COLO668 (cell line): ENCODE data around the gene MIEN1.
"Not testable (repeated sequence)": the region's sequence is repeated elsewhere in the genome, so short reads cannot be mapped to it uniquely, and the experiment has no call there.

Experiments
- DNase-seq: peaks from one replicate; lab custom pipeline; 2025; ENCODE audit not compliant: unreplicated experiment; lab: John Stamatoyannopoulos, UW

Gene MIEN1, protein sequence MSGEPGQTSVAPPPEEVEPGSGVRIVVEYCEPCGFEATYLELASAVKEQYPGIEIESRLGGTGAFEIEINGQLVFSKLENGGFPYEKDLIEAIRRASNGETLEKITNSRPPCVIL

DNA sequence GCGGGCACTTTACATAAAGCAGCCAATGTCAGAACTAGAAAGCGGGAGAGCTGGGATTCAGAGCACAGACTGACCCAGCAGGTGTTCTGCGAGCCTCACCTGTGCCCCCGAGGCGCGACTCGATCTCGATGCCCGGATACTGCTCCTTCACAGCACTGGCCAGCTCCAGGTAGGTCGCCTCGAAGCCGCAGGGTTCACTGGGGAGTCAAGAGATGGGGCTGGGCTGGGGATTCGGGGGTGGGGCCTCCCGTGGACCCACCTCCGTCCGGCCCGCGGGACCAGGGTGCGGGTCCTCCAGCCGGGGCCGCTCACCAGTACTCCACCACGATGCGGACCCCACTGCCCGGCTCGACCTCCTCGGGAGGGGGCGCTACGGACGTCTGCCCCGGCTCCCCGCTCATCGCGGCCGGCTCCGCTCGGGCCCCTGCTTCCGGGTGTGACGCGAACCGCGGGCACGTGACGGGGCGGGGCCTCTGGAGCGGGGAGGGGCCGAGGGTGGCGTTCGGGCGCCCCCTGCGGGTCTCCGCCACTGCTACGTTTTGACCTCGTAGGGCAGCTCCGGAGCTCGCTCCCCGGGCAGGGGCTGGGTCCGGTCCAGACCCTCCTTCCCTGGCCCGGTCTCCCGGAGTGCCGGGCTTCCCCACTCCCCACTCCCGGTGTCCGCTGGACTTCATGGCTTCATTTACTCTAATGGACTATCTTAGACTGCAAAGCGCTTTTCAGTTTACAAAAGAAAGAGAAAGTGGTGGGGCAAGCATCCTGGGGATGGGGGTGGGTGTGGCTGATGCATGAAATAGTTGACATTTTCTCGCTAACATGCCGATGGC is at the start of gene MIEN1:
MIEN1 (minus strand) TSS at position 438 of the 827 bp plus-strand sequence; CDS start at position 401, 37 bp downstream.
- peak; percentile 85 for DNase-seq

DNA sequence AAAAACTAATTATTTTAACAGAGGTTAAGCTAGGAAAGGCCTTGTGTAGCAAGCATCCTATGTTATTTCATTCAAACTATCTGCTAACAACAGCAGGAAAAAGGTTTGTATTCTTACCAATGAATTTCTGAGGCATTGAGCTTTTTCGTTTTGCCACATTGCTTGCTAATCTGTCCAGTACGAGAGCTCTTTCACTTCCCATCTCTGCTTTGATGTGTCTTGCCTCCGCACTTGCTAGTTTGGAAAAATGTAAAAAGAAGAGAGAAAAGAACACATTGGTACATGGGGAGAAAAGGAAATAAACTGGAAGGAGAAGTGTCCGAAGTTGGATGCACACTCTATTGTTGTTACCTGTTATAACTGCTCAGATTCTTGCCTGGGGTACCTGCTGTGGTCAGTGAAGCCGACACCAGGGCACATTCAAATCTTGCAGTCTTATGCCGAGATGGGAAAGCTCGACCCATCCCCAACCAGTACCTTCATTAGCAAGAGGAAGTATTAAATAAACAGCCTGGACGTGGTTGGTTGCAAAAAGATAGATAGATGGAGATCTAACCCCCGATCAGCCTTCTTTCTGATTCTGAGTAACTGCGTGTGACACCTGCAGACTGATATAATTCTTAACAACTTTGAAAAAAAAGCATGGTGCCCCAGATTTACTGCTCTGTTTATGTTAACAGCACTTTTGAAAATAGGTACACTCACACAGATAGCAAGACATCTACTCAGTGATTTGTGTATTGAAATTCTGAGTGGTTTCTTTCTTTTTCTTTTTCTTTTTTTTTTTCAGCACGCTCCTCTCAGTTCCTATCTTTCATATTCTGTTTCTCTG is 47.4 kb upstream of the MIEN1 start:
- no peak for DNase-seq

DNA sequence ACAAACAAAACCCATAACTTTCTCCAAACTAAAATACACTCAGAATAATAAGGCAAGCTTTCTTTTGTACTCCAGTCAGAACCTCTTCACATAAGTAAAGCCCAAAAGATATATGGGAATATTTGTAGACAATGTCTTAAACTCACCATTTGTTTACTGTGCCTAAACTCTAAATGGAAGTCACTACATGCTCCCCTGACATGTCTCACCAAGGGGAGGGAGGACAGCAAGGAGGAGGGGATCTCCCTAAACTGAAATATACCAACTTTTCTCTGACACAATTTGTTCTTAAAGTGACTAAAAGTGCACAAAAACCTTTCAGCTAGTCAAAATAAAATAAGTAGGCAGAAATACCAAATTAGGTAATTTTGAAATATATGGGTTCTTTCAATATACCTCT is 45.9 kb upstream of the MIEN1 start:
- DNase-seq: no peak

DNA sequence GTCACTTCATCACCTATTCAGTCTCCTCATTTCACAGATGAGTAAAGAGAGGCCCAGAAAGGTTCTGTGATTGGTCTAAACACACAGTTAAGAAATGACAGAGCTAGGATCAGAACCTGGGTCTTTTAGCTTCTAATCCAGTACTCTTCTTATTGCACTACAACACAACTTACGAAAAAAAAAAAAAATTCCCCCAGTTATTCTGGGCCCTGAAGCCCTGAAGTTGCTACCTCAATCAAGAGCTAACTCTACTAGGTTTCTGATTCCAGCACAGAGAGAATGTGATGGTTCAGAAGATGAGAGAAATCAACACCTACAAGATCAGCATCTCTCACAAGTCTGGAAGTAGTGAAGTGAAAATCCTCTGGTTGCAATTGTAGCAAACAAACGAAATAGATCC is 44.7 kb upstream of the MIEN1 start:
- DNase-seq: no peak

DNA sequence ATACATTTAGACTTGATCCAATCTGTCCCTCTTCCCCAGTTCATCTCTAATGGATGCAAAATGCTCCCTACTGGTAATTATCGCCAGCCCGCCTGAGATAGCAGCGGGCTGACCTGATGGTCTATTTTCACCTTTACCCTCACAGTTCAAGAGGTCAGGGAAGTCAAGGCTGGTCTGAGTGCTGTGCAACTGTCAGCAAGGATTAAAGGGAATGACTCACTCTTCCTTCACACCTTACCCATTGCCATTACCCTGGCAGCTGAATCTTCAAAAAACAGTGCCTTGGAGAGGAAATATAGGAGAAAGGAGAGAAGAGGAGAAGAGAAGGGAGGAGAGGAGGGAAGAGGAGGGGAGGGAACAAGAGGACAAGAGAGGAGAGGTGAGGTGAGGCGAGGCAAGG is 43.7 kb upstream of the MIEN1 start:
- no peak for DNase-seq

DNA sequence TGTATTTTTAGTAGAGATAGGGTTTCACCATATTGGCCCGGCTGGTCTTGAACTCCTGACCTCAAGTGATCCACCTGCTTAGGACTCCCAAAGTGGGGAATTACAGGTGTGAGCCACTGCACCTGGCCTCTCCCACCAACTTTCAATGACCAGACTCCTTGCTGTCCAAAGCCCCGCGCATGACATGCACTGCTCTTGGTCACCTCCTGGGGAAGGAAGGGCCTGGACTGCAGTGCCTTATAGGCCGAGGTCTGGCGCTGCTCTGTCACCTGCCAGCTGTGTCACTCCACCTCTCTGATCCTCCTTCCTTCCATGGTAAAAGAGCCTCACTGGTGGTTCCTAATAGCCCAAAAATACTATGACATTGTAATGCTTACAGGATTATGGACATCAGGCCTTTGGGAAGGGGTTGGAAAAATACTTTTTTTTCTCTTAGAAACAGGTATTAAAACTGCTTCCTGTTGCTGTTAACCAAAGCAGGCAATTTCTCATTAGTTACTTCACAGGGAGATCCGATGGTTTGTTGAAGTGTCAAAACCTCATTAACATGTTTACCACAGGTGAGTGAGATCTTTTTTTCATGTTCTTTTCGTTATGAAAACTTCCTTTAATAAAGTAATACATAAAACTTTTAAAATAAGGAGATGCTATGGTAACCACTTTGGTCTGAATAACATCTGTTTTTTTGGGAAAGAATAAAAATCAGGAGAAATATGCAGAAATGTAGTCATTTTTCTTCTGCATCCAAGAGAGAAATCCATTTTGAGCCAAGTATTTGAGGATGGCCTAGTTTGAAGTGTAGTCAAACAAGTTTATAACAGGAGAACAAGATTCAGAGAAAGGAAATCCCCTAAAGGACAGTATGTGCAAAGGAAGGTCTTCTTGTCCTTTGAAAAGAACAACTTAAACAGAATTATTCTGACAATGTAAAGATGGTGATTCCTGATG is 42.9 kb upstream of the MIEN1 start:
- no peak for DNase-seq

DNA sequence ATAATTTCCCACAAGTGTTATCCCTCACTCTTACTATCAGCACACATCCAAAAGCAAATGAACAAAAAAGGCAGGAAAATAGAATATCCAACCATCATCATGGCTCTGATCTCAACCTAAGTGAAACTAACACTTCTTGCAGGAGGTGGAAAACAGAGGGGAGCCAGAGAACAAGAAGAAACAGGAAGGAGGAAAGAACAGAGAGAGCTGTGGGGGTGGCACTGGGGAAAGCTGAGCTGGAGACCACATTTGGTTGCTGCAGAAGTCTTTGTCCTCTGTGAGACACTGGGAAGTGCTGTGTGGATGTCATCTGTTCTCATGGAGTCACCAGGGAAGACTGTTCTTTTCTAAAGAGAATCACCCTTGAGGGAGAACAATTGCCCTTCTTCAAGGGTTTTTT is 42.1 kb upstream of the MIEN1 start:
- DNase-seq: no peak

DNA sequence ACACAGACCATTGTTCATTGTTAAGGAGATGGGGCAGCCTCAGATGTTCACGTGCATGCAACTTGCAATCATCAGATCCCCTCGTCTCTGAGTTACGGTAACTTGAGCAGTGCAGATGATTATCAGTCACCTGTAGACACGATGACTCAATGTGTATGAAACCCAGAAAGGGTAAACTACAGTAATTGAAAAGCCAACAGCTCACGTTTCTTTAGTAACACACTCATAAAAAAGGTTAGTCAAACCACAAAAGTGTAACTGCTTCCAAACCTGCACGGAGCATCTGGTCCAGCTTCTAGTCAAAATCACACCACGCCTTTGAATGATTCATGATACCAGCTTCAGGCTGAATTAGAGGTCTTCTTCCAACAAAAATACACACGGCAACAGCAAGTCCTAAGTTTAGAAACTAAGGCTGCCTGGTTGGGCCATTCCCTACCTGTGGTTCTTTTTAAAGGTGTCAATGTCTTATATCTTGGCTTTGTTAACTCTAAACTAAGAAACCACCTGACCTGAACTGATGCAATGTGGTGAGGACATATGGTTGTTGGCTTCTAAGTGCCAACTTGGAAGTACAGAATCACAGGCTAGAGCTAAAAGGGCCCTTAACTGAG is 39.7 kb upstream of the MIEN1 start:
- DNase-seq: peak; percentile 65

DNA sequence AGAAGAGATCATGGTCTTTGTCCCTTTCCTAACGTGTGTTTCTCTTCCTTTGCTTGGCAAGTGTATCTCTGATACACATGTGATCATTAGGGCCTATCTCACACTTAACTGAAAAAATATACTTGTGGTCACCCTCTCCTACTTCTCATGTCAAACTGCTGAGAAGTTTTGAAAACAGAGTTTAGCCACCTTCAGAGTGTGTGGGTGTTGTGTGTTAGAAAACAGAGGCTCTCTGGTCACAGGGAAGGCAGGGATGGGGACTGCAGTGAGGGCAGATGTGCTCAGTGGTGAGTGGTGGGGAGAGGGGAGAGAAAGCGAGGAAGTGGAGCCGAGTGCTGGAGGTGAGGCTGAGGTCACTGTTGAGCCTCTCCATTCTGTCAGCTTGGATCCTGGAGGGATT is 36.8 kb upstream of the MIEN1 start:
- no peak for DNase-seq

DNA sequence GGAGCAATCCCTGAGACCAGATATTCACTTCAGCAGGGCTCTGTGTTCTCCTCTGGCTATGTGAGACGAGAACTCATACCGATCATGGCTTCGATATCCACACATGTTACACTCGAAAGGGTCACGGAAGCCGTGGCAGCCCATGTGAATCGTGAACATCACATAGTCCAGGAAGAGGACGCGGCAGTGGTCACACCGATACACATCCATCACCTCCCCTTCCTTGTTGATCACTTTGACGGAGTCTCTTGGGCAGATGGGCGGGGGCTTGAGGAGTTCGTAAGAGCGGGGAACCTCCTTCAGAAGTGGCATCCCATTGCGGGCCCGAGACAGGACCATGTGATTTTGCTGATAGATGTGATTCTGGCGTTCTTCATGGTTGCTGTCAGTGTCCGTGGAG is 35.4 kb upstream of the MIEN1 start:
- no peak for DNase-seq

DNA sequence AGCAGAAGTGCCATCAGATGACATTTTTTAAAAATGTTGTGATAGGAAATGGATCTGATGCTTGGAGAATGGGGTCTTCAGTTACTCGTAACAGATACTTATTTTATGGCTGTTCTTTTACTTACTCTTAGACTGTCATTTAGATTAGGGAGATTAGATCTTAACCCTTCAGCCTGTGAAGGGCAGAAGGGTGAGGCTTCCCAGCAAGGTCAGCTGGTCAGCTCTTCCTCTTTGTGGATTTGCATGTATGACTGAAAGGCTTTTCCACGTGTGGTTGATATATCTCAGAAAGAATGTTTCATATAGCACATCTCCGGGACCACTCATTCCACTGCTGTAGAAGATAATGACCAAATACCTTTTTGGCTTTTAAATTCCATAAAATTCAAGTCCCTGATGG is 34.8 kb upstream of the MIEN1 start:
- no peak for DNase-seq

DNA sequence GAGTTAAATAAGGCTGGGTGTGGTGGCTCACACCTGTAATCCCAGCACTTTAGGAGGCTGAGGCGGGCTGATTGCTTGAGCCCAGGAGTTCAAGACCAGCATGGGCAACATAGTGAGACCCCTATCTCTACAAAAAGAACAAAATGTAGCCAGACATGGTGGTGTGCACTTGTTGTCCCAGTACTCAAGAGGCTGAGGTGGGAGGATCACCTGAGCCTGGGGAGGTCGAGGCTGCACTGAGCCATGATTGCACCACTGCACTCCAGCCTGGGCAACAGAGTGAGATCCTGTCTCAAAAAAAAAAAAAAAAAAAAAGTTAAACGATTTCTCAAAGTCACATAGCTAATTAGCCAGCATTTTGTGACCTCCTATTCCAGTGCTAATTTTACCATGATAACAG is 33.8 kb upstream of the MIEN1 start:
- DNase-seq: not testable (repeated sequence)

DNA sequence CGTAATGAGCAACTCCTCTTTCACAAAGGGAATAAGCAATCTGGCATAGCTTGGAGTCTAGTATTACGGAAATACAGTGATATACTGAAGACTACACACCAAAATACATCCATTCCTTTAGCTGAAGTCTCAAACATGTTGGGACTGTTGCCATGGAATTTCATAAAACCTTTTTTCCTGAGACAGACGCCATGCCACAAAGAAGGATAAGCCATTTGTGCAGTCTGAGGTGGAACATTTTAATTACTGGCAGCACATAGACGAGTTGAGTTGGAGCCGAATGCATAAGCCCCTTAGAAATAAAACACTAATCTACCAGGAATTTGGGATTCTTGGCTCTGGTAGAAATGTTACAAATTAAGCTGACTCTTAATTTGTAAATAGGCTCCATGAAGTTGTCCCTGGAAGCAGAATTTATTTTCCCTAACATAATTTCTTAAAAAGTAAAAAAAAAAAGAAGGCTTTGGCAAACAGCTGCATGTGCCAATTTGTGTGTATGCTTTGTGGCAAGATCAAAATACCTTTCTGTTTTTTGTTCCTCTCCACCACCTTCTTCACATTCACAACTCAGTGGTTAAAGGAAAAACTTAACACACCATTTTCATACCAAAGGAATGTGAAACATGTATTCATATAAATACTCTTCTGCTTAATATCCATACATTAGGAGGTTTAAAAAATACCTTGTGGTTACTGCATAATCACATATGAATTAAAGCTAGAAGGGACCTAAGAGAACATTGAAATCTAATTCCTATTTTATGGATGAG is 32.9 kb upstream of the MIEN1 start:
- no peak for DNase-seq

DNA sequence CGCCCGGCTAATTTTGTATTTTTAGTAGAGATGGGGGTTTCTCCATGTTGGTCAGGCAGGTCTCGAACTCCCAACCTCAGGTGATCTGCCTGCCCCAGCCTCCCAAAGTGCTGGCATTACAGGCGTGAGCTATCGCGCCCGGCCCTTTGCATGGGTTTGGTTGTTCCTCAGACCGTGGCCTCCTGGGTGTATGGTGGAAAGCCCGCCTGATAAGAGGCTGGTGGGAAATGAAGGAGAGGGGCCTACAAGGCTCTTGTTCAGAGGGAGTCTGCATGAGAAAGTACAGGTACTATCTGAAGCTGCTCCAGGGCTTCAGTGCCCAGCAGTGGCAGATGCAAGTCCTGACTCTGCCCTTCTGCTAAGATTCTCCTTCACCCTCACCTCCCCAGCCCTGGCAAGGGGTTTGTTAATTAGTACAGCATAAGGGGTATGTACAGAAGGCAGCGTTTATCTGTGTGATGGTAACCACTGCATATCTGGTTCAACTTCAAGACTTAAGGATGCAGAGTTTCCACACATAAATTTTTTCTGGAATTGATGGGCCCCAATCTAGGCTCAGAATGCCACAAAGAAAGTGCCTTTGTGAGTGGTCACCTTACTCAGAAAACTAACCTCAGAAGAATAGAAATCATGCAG is 31.6 kb upstream of the MIEN1 start:
- DNase-seq: no peak

DNA sequence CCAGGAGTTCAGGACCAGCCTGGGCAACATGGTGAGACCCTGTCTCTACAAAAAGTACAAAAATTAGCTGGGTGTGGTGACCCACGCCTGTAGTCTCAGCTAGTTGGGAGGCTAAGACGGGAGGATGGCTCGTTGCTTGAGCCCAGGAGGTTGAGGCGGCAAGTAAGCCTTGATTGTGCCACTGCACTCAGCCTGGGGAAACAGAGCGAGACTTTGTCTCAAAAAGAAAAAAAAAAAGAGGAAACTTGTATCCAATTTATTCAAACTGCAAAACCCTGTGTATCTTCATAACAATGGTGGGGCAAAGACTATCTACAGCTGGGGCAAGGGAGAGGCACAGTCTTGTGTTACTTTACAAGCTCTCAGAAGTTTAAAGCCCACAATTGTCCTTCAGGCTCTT is 28.9 kb upstream of the MIEN1 start:
- DNase-seq: no peak

DNA sequence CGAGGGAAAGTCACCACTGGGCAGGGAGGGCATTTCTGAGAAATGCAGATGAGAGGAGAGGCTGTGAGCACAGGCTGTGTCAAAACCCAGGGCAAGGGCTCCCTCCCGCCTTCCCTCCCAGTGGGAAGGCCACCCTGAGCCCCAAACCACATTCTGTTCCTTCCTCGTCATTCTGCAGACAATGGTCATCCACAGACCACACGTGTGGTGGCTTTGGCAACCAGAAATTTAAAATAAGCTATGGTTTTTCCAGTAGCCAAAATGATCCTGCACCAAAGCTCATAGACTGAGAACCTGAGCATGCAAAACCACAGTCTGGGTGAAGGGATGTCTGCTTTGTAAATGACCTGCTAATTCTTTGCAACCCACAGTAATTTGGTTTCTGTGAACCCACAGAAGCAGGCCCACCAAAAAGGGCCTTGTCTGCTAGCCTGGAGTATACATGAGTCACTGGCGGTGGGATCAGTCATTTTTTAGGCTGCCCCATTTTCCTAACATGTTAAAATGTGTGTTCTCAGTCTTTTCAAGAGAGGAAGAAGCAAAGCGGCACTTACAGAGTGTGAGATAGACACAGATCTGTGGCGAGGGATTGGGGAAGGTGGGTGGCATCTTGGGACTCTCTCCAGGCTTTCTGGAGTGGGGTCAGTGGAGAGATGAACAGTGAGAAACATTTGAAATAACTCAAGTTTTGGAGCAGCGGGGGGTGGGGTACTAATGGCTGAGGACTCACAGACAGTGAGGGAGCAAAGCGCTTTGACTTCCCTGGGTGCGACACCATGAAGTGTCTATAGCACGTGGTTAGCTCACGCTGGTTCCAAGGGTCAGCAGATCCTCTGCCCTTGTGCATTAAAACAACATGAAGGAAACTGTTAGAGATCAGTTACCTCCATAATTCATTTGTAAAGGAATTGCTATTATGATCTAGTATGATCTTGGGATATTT is 27.9 kb upstream of the MIEN1 start:
- DNase-seq: no peak

DNA sequence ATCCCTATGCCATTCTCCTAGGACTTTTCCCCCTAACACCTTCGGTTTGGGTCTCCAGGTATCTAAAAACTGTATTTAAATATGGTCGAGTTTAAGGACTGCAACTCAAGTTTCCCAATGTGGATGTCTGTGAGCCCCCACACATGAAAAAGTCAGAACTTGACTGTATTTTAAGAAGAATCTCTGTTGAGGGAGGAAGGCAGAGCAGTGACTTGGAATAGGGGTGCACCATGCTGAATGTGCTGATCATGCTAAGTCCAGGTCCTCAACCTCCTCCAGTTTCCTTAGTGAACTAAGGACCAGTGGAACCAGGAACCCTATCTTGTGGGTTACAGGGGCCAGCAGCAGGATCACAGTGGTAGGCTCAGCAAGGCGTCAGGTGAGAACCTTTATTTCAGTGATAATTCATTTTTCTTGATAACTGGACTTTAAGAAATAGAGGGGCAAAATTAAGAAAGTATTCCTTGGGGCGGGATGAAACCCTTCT is 26.9 kb upstream of the MIEN1 start:
- DNase-seq: no peak
